ENCODE results near the gene TARS1.

Gene TARS1

GRCh38 chr5:33423018-33423630, 17.6 kb upstream of the TARS1 start:
- no peak for TF ChIP-seq GATA3 (IDR thresholded peaks at IDR 0.05; ENCODE audit: low read depth, low read length)

DNA sequence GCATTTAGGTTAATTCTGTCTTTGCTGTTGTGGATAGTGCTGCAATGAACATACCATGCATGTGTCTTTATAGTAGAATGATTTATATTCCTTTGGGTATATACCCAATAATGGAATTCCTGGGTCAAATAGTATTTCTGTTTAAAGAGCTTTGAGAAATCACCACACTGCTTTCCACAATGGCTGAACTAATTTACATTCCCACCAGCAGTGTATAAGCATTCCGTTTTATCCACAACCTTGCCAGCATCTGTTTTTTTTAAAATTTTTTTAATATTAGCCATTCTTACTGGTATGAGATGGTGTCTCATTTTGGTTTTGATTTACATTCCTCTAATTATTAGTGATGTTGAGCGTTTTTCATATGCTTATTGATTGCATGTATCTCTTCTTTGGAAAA, 15.5 kb upstream of the TARS1 start:
- no peak for TF ChIP-seq GATA3 (IDR thresholded peaks at IDR 0.05; ENCODE audit: low read depth, low read length)
- TF ChIP-seq GATA2 (IDR thresholded peaks at IDR 0.05; ENCODE audit: low read depth, low read length) = no peak

DNA sequence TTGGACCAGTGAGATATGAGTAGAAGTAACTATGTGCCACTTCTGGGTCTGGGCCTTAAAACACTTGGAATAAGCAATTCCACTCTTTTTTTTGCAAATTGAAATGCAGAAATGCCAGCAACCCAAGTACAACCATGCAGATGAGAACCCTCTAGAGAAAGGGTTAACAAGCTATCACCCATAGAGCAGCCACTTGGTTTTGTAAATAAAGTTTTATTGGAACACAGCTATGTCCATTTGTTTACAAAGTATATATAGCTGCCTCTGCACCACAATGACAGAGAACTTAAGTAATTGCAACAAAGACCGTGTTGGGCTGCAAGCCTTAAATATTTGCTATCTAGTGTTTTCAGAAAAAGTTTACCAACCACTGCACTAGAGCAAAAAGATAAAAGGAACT, 9.8 kb upstream of the TARS1 start:
- TF ChIP-seq GATA2 (IDR thresholded peaks at IDR 0.05; ENCODE audit: low read depth, low read length) = no peak
- TF ChIP-seq GATA3 (IDR thresholded peaks at IDR 0.05; ENCODE audit: low read depth, low read length) = no peak

- no peak for TF ChIP-seq GATA3 (IDR thresholded peaks at IDR 0.05; ENCODE audit: low read depth, low read length)
Observed at GRCh38 chr5:33432656-33433055, 8.1 kb upstream of the TARS1 start.

- TF ChIP-seq GATA2 (IDR thresholded peaks at IDR 0.05; ENCODE audit: low read depth, low read length) = no peak
- no peak for TF ChIP-seq GATA3 (IDR thresholded peaks at IDR 0.05; ENCODE audit: low read depth, low read length)
Observed at GRCh38 chr5:33433303-33434240, 7.2 kb upstream of the TARS1 start.

DNA sequence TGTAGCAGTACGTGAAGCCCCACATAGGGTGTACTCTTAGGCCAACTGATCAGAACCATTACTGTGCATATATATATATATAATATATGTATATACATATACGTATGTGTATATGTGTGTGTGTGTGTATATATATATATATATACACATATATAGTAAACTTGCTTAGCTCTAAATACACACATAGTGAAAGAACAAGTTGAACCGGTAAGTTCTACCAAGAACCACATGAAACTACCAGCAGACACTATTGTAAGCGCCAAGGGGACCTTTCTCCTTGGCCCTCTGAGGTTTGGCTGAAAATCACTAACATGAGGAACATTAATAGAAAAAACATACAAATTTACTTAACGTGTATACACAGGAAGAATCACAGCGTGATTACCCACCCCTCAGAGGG, 1.8 kb upstream of the TARS1 start:
- TF ChIP-seq GATA2 (IDR thresholded peaks at IDR 0.05; ENCODE audit: low read depth, low read length) = no peak
- no peak for TF ChIP-seq GATA3 (IDR thresholded peaks at IDR 0.05; ENCODE audit: low read depth, low read length)

GRCh38 chr5:33439905-33440481, 772 bp upstream of the TARS1 start:
- TF ChIP-seq GATA2 (IDR thresholded peaks at IDR 0.05; ENCODE audit: low read depth, low read length) (no peak), GATA3 (IDR thresholded peaks at IDR 0.05; ENCODE audit: low read depth, low read length) (no peak)

DNA sequence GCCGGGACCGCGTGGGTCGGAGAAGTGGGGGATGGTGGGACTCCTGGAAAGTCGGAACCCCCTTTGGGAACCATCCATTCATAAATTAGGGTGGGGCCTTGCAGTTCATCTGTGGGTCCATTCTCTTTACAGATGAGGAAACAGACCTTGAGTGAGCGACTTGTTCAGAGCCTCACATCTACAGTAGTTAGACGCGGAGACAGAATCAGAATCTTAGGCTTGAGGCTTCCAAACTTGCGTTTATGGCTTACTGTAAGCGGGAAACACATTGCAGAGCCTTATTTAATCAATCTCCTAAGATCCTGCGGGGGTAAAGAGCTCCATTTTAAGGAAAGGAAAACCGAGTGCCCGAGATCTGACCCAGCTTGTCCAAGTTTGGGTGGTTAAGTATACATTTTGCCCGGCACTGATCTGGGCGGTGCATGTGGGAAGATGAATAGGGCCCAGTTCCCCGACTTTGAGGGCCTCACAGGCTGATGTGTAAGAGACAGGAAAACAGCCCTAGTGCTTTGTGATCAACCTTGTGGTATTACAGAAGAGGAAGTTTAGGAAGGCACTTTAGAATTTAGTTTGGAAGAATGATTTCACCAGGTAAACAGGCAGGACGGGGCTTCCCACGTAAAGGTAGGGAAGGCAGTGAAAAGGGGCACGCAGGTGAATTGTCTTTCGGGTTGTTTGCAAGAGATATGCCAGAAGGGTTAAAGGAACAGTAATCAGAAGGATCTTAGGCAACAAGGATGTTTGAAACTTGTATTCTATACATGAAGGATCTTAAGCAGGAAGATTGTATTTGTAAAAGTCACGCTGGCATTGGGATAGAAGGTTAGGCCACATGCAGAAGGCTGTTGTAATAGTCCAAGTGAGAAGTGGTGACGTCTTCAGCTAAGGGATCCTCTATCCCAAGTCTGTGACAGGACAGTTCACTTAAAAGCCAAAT, 744 bp downstream of the TARS1 start:
- TF ChIP-seq GATA2 (IDR thresholded peaks at IDR 0.05; ENCODE audit: low read depth, low read length) = no peak
- no peak for TF ChIP-seq GATA3 (IDR thresholded peaks at IDR 0.05; ENCODE audit: low read depth, low read length)

DNA sequence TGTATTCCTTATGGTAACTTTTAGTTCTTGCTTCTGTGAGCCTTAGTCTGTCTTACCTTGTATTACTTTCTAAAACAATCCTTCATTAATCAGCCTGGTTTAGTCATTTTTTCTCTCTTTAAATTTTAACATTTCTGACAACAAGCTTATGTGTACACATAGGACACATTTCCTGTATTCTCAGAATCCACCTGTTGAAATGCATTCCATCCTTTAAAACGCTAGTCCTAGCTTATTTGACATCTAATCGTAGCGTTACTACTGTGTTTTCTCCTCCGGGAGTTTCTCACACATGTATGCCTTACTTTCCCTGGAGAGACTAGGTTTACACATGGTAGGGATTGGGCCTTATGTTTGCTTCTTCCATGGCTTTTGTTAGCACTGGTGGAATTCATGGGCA, 3.8 kb downstream of the TARS1 start:
- TF ChIP-seq GATA3 (IDR thresholded peaks at IDR 0.05; ENCODE audit: low read depth, low read length) (no peak), GATA2 (IDR thresholded peaks at IDR 0.05; ENCODE audit: low read depth, low read length) (no peak)

- no peak for TF ChIP-seq GATA3 (IDR thresholded peaks at IDR 0.05; ENCODE audit: low read depth, low read length)
- no peak for TF ChIP-seq GATA2 (IDR thresholded peaks at IDR 0.05; ENCODE audit: low read depth, low read length)
Observed at GRCh38 chr5:33445798-33446197, 5.0 kb downstream of the TARS1 start.

DNA sequence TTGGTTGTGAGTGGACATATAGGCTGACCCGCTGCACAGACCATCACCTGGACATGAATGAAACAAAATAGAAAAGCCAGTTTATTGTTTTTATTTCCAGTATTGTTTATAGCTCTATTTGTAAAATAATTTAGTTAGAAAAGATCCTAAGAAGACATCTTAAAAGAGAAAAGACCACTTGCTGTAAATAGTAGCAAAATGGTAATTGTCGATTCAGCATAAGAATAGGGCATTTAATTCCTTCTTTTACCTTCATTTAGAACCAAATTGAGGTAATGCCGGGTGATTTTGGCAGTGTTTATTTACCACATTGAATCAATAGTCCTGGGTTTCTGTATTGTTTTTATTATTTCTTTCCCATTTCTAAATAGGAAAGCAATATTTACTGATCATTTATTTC, 7.4 kb downstream of the TARS1 start:
- TF ChIP-seq GATA2 (IDR thresholded peaks at IDR 0.05; ENCODE audit: low read depth, low read length) (no peak), GATA3 (IDR thresholded peaks at IDR 0.05; ENCODE audit: low read depth, low read length) (no peak)

DNA sequence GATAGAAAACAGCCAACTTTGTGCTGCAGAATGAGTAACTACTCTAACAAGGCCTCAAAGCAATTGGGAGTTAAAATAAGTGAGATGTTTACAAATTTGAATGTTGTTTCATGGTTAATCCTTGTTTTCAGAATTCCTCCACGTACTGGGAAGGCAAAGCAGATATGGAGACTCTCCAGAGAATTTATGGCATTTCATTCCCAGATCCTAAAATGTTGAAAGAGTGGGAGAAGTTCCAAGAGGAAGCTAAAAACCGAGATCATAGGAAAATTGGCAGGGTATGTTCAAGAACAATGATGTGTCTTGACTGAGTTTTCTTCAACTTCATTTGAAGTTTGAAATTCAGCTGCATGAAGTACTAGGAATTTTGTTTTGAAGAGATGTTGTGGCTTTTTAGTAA, 16.4 kb downstream of the TARS1 start:
- TF ChIP-seq GATA3 (IDR thresholded peaks at IDR 0.05; ENCODE audit: low read depth, low read length) = no peak
- no peak for TF ChIP-seq GATA2 (IDR thresholded peaks at IDR 0.05; ENCODE audit: low read depth, low read length)

DNA sequence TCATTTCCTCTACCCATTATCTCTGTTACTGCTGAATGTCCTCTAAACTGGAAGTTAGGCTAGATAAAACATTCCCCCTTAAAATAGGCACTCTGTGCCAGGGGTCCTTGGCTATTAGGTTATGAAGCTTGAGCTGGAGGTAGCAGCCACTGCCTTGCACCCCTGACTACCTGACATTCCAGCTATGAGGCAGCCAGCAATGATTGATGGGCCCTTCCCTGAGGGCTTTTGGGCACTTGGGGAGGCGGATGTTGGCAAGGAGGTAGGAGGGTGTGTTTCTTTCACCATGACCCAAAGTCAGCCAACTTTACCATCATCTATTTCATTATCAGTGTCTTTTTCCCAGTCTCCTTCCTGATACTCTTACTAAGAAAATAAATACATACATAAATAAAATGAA, 17.1 kb downstream of the TARS1 start:
- TF ChIP-seq GATA2 (IDR thresholded peaks at IDR 0.05; ENCODE audit: low read depth, low read length) = no peak

DNA sequence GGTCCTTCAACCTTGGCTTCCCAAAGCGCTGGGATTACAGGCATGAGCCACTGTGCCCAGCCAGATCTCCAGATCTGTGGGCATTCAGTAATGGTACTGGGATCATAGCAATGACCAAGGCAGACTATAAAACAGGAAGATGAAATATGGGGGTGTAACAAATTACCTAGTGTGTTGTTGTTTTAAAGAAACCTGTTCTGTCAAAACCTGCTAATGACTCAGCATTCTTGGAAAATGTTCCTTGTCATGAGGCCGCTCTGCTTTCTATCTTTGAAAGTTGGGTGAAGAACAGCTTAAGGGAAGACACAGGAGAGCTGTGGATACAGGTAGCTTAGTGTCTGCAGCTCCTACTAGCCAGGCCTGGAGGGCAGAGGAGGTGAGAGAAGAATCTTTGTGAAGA, 19.4 kb downstream of the TARS1 start:
- TF ChIP-seq GATA2 (IDR thresholded peaks at IDR 0.05; ENCODE audit: low read depth, low read length) (no peak), GATA3 (IDR thresholded peaks at IDR 0.05; ENCODE audit: low read depth, low read length) (no peak)
